ENCODE data around the gene MUC21. TPM values are rescaled to one million over a fixed set of nuclear protein-coding genes. Genes with fewer than 3 reads are reported as not detected.

The MUC21 gene
- not detected for total RNA-seq (ENCODE audit: insufficient read depth, low replicate concordance)

- no peak for DNase-seq (ENCODE audit: low spot score)
Measured at GRCh38 chr6:30983439-30983838, at the start of gene MUC21. Gene MUC21, plus strand, starts transcription at chr6:30983718. Its CDS starts 241 bp downstream, at chr6:30983959.

DNA sequence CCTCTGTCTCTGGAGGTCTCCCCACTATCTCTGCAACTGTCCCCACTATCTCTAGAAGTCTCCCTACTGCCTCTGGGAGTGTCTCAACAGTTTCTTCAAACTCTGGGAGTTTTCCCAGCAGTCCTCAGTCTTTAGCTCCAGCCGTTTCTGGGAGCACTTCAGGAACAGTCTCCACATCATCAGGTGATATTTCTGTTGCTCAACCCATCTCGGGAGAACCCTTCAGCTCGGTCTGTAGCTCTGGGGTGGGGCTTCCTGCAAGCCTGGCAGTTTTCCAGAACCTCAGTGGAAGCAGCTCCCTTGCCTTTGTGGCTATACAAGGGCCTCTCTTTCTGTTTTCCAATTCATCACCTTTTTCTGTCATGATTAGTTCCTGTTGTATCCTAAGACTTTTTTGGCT, 48.5 kb upstream of the MUC21 start:
- no peak for DNase-seq (ENCODE audit: low spot score)

DNA sequence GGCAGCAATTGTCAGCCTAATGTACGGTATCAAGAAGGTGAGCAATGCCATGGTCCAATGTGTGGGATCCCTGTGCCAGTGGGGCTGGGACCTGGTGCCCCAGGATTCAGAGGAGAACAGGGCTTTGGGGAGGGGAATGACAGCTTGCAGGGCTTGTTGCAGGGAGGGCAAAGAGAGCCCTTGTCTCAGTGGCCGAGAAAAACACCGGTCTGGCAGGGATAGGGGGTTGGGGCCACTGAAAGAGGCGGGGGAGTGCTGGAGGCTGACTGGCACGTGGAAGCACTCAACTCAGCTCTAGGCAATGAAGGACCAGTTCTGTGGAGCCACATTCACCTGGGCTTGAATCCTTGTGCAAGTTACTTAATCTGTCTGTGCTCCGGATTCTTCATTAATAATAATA, 46.3 kb upstream of the MUC21 start:
- DNase-seq (ENCODE audit: low spot score) = no peak

- no peak for DNase-seq (ENCODE audit: low spot score)
Measured at GRCh38 chr6:30938730-30939129, 44.8 kb upstream of the MUC21 start.

DNA sequence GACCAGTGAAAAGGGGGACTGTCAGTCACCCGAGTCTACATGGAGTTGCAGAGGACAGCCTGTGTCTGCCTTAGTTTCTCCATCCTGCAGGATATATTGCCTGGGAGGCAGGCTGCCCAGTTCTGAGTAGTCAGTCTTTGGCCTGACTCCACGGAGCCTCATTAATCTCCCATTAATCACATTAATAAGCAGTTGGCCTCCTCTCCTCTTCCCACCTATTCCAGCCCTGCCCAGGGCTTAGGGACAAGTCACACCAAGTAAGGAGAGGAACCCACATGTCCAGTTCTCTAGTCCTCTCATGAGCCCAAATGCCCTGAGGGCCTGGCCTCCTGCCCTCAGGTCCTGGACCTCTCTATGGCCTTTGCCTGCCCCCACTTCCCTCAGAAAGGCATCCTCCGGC, 44.0 kb upstream of the MUC21 start:
- no peak for DNase-seq (ENCODE audit: low spot score)

GRCh38 chr6:30940361-30940986, 43.0 kb upstream of the MUC21 start, which contains the start of gene MUCL3:
Gene MUCL3, plus strand, starts transcription at chr6:30940973. Its CDS starts 27 bp downstream, at chr6:30941000.
- DNase-seq (ENCODE audit: low spot score) = no peak

DNA sequence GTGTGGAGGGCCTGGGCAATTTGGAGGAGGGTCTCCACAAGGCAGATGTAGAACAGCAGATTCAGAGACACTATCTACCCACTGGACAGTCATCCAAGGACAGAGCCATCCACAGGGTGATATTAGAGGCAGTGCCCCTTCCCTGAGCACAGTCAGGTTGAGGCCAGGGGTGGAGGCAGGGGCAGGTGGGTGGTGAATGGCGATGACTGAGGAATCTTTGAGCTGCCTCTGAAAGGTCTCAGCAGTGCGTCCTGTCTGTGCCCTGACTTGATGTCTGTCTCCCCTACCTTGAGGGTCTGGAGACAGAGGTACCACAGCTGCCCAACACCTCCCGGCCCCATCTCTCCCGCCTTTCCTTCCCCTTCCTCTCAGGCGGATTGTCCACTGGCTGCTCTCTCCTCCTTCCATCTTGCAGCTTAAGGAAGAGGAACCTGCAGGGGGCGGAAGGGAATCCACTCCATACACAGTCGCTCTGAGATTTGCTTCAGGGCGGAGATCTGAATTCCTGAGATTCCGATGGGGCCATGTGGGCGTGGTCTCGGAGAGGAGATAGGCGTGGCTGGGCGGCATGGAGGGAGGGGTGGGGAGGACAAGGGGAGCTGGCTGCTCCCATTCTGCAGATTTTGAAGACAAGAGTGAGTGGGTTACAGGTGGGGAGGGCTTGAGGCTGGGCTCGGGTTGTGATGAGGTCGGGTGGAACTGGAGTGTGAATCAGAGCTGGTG, 41.0 kb upstream of the MUC21 start:
- peak; percentile 81 for DNase-seq (ENCODE audit: low spot score)

GRCh38 chr6:30944051-30944450, 39.5 kb upstream of the MUC21 start:
- DNase-seq (ENCODE audit: low spot score) = no peak

GRCh38 chr6:30945281-30945680, 38.2 kb upstream of the MUC21 start:
- no peak for DNase-seq (ENCODE audit: low spot score)

DNA sequence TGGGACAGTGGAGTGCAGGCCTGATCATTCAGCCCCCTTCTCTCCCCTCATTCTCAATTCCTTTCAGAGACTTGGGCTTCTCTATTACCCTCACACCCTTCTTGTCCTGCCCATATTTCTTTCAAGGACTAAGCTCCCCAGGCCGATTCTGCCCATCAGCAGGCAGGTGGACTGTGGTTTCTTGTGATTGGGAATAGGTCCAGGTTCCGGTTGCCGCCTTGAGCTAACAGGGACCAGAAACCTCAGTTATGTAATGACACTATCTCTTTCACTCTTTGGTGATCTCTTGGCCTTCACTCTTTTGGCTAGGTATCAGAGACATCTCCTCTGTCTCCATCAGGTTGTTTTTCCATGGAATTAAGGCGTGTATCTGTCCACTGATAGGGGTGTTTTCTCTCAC, 36.3 kb upstream of the MUC21 start:
- DNase-seq (ENCODE audit: low spot score) = no peak

DNA sequence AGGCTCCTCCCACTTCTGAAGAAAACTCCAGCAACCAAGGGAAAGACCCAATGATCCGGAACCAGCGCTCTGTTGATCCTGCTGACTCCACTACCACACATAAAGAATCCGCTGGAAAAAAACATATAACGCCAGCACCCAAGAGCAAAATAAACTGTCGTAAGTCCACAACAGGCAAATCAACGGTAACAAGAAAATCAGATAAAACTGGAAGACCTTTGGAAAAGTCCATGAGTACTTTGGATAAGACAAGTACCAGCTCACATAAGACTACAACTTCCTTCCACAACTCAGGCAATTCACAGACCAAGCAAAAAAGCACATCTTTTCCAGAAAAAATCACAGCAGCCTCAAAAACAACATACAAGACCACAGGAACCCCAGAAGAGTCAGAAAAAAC, 34.7 kb upstream of the MUC21 start:
- no peak for DNase-seq (ENCODE audit: low spot score)

DNA sequence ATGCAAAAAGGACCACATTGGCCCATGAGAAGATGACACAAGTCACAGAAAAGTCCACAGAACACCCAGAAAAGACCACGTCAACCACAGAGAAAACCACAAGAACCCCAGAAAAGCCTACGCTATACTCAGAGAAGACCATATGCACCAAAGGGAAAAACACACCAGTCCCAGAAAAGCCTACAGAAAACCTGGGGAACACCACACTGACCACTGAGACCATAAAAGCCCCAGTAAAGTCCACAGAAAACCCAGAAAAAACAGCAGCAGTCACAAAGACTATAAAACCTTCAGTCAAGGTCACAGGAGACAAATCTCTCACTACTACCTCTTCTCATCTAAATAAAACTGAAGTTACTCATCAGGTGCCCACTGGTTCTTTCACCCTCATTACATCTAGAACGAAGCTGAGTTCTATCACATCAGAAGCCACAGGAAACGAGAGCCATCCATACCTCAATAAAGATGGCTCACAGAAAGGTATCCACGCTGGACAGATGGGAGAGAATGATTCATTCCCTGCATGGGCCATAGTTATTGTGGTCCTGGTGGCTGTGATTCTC, 31.5 kb upstream of the MUC21 start:
- no peak for DNase-seq (ENCODE audit: low spot score)

DNA sequence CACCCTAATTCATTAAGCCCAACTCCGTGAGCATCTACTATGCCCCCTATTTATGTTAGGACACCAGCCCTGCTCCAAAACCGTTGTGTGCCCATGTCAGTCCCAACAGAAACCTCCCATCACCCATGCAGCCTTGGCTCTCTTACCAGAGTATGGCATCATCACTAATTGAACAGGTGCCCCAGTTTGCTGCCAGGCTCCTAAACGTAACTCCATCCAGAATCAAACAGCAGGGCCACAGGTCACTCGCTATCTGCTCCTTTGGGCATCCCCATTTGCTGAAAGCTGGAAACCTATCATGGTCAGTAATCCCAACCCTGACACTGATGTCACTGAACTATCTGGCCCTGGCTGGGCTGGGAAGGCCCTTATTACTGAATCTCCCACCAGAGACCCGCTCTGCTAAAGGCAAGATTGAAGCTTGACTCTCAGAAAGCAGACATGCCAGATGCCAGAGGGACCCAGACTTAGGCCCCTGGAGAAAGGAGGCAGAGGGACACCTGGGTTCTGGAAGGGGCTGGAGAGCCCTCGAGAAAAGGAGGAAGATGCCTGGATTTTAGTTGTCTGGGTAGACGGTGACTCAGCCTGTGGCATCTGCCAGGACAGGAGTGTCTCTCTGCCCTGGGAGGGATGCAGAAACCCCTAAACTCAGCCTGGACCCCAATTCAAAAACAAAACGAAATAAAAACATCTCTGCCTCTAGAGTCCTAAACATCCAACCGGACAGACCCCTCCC, 28.7 kb upstream of the MUC21 start:
- DNase-seq (ENCODE audit: low spot score) = no peak

DNA sequence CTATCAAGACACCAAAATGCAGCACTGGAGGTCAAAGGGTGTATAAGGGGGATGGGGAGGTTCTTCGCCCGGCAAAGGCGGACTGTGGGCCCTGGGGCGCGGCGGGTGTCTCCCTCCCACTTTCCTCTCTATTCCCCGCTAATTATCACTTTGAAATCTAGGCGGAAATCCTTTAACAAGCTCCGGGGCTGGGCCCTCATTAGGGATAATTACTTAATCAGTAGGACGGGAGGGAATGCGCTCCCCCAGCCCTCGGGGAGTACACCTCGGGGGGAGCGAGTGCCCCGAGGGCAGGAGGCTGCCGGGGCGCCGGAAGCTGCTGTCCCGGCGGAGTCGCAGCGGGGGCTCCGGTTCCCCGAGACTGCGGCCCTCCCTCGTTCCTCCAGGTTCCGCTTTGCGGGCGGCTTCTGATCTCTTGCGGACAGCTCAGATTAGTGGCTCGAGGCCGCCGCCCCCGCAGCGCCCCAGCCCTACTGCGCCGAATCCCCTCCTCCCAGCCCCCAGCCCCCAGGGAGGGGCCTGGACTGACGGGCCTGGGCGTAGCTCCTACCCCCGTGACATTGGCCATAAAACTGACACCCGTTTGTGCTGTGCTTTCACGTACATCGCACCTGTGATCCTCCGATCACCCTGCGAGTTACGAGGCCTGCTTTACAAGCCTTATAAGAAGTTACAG, 28.0 kb upstream of the MUC21 start:
- peak; percentile 52 for DNase-seq (ENCODE audit: low spot score)

DNA sequence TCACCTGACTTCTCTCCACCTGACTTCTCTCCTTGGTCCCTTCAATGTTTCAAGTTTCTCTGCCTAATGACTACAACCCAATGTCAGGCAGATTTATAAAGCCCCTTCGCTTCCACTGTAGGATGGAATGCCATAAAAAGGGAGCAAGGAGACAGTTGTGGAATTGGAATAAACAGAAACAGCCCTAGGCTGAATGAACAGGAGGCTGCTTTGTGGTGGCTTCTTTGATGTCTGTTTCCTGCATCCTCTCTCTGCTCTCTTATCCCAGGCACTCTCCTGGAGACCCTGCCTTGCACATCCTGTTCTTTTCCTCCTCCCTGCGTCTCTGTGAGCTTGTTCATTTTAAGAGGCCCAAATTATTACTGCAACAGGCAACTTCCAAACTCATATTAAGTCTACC, 25.8 kb upstream of the MUC21 start:
- DNase-seq (ENCODE audit: low spot score) = no peak

GRCh38 chr6:30960907-30961673, 22.4 kb upstream of the MUC21 start:
- DNase-seq (ENCODE audit: low spot score) = no peak

- no peak for DNase-seq (ENCODE audit: low spot score)
Measured at GRCh38 chr6:30962716-30963115, 20.8 kb upstream of the MUC21 start.

- no peak for DNase-seq (ENCODE audit: low spot score)
Measured at GRCh38 chr6:30963641-30964040, 19.9 kb upstream of the MUC21 start.

GRCh38 chr6:30964075-30964474, 19.4 kb upstream of the MUC21 start:
- DNase-seq (ENCODE audit: low spot score) = no peak

DNA sequence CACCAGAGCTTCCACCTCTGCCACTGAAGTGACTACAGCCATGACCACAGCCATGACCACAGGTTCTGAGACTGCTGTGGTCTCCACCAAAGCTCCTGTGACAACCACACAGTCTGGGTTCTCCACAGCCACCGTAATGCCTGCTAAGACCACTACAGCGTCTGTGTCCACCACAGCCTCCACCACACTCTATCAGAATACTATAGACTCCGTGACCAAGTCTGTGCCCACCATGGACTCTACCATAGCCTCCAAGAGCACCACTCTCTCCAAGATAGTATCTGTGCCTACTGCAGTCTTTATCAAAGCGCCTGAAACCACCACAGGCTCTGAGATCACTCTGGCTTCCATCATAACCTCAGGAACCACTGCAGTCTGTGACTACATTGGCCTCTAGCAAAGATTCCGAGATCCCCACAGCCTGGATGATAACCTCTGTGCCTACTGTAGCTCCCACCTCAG, 18.3 kb upstream of the MUC21 start:
- no peak for DNase-seq (ENCODE audit: low spot score)

DNA sequence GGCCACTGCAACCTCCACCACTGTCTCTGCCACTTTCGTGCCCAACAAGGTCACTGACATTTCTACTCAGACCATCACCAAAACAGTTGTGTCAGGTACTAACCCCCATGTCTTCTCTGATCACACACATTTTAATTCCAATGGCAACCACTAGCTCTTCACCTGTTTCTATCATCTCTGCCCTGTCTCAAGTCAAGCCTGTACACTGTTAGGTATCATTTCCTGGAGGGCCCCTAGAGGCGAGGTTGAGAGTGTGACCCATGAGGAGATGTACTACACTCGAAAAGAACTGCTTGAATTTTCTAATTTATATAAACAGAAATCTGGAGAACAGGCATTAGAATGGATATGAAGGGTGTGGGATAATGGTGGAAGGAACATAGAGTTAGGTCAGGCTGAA, 17.4 kb upstream of the MUC21 start:
- no peak for DNase-seq (ENCODE audit: low spot score)
